Iris pigment epithelial cell (primary cell): ENCODE data around the gene TACR2.
"Not testable (repeated sequence)": the region's sequence is repeated elsewhere in the genome, so short reads cannot be mapped to it uniquely, and the experiment has no call there.

Experiments used
- DNase-seq: peaks from one replicate; pipeline ENCODE4 v3.0.0-alpha.2; 2011; ENCODE audit warnings: low read depth

The TACR2 gene

GRCh38 chr10:69450395-69450794 lies 33.7 kb upstream of the TACR2 start:
- not testable (repeated sequence) for DNase-seq

GRCh38 chr10:69449841-69450240 lies 33.1 kb upstream of the TACR2 start:
- peak; percentile 55 for DNase-seq

GRCh38 chr10:69446650-69447151 lies 30.0 kb upstream of the TACR2 start:
- DNase-seq = peak; percentile 96

- DNase-seq = peak; percentile 48
These were observed 29.5 kb upstream of the TACR2 start for GRCh38 chr10:69446229-69446628.

- DNase-seq = peak; percentile 63
These were observed 28.3 kb upstream of the TACR2 start for GRCh38 chr10:69445041-69445440.

GRCh38 chr10:69443354-69443753 lies 26.6 kb upstream of the TACR2 start:
- DNase-seq = no peak

- DNase-seq = peak; percentile 84
These were observed 23.2 kb upstream of the TACR2 start for GRCh38 chr10:69439813-69440506.

GRCh38 chr10:69439350-69439739 lies 22.6 kb upstream of the TACR2 start:
- no peak for DNase-seq

GRCh38 chr10:69438536-69439349 lies 22.0 kb upstream of the TACR2 start:
- DNase-seq = peak; percentile 47

- no peak for DNase-seq
These were observed 20.9 kb upstream of the TACR2 start for GRCh38 chr10:69437321-69438259.

GRCh38 chr10:69435966-69436520 lies 19.3 kb upstream of the TACR2 start:
- DNase-seq = no peak

GRCh38 chr10:69434926-69435325 lies 18.2 kb upstream of the TACR2 start:
- DNase-seq = no peak

GRCh38 chr10:69434169-69434568 lies 17.5 kb upstream of the TACR2 start:
- DNase-seq = no peak

- DNase-seq = no peak
These were observed 11.4 kb upstream of the TACR2 start for GRCh38 chr10:69428165-69428564.

- DNase-seq = no peak
These were observed 9.6 kb upstream of the TACR2 start for GRCh38 chr10:69426376-69426727.

- no peak for DNase-seq
These were observed 9.0 kb upstream of the TACR2 start for GRCh38 chr10:69425511-69426298.

- no peak for DNase-seq
These were observed 8.3 kb upstream of the TACR2 start for GRCh38 chr10:69425041-69425440.

- DNase-seq = no peak
These were observed 6.0 kb upstream of the TACR2 start for GRCh38 chr10:69422676-69423075.

- no peak for DNase-seq
These were observed 5.0 kb upstream of the TACR2 start for GRCh38 chr10:69421611-69422308.

GRCh38 chr10:69419744-69420126 lies 3.0 kb upstream of the TACR2 start:
- no peak for DNase-seq
